GM19328 (cell line): Measurements from ENCODE around the gene USP40.

Source experiments
- ATAC-seq: cut with Tn5 transposase; IDR thresholded peaks from one replicate; pipeline ENCODE4 v1.9.1; 2021; ENCODE audit warnings: mild to moderate bottlenecking, moderate library complexity; ENCODE audit not compliant: unreplicated experiment

The USP40 gene

GRCh38 chr2:233479616-233480489, 86.7 kb downstream of the USP40 start:
- no peak for ATAC-seq

GRCh38 chr2:233477548-233478433, 88.8 kb downstream of the USP40 start:
- ATAC-seq: no peak

- no peak for ATAC-seq
These were observed 89.7 kb downstream of the USP40 start for GRCh38 chr2:233476651-233477547.

- ATAC-seq: no peak
These were observed 90.5 kb downstream of the USP40 start for GRCh38 chr2:233476063-233476410.

DNA sequence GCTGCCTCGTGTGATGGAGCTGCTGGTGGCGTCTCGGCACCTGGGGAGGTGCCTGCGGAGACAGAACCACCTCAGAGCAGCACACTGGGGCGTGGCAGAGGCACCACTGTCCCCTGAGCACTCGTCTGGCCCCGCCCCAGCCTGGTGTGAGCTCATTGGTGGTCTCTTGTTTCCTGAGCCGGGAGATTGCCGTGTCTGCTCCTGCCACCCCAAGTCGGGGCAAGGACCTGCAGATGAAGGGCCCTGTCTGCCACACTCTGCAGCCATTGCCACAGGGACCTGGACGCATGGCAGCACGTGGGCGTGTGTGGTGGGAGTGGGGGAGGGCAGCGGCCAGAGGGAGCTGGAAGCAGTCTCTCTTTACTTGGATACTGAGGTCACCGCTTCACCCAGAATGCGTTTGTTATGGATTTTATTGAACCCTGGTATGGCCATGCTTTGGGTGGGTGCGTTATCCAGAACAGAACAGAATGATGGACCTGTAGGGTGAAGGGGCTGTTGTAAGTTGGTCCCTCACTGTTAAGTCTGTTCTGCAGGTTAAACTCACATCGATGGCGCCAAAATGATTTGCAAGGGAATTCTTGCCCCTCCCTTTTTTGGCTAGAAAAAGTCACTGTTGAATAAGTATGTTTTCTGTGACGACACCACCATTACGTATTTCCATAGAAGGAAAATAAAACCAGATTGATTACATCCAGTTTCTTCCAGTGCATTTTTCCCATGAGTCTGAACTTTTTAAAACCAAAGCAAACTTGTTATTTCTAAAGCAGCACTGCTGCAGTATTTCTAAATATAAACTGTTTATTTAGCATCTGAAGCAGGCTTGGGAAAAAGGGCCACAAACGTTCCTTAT, 92.0 kb downstream of the USP40 start:
- ATAC-seq: no peak

DNA sequence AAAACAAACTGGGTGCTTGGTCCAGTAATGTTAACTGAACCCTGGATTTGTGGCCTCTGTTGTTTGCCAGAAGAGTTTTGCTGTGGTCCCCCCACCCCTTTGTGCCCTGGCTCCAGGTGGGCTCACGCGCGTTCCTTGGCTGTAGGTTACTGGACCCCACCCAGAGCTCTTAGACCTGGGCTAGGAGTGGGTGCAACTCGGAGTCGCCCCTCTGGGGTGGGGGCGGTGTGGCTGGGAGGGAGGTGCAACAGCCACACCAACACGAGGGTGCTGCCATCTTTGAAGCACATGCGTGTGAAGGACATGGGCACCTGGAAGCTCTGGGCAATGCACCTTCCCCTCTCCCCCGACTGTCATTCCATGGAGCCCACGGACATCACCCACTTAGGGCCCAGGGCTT, 92.7 kb downstream of the USP40 start:
- ATAC-seq: no peak

DNA sequence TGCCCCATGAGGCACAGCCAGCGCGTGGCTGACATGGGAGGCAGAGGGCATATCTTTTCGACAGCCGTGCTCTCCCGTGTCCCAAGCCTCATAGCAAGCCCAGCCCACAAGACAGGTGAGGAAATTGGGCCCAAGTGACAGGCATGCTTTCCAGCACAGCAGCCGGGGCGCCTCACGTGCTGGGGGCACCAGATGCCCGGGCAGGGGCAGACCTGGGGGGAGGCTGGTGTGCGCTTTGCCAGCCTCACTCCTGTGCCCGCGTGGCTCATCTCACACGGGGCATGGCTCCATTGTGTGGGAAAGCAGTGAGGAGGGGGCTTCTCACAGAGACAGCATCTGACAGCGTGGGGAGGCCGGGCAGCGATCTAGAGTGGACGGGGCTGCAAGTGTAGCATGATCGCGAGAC, 93.2 kb downstream of the USP40 start:
- ATAC-seq: no peak

GRCh38 chr2:233471291-233472035, 95.1 kb downstream of the USP40 start:
- no peak for ATAC-seq

DNA sequence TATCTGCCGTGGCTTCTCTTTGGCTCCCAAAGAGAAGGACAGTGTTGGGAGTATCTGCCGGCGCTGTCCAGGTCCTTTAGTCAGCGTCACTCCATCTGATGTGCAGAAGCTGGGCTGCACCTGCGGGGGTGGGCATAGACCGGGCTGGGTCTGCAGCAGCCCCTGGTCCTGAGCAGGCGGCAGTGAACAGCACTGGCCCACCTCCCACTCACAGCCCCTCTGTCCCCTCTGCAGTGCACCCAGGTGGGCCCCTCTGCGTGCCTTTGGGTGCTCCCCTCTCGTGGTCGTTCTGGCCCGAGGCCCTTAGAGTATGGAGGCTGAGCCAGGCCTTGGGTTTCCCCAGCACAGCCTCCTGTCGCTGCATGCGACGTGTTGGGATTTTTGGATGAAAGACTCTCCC, 95.7 kb downstream of the USP40 start:
- no peak for ATAC-seq

DNA sequence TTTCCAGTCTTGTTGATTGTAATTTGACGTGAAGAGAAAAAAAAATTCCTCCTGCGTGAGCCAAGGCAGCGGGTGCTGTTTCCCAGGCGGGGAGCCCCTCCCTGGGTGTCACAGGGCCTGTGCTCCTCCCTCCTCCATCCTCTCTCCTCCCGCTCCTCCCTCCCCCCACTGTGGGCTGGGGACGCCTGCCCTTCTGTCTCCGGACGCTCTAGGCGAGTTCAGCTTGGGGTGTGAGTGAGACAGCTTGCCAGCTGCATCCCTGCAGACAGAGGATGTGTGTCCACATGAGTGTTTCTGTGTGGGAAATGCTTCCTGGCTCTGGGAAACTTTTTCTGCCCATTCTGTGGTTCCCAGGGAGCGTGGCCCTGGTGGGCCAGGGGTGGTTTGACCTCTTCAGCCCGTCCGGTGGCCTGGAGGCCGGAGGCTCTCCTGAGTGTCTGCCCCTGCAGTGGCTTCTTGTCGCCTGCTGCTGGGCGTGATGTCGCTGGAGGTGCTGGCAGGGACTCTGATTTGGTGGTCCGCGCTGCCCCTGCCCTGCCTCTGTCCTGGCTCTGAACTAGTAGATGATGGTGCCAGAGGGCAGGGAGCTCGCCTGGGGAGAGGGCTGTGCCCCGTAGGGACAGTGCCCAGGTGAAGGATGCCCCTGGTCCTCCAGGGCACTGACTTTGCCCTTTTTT, 96.4 kb downstream of the USP40 start:
- ATAC-seq: no peak

DNA sequence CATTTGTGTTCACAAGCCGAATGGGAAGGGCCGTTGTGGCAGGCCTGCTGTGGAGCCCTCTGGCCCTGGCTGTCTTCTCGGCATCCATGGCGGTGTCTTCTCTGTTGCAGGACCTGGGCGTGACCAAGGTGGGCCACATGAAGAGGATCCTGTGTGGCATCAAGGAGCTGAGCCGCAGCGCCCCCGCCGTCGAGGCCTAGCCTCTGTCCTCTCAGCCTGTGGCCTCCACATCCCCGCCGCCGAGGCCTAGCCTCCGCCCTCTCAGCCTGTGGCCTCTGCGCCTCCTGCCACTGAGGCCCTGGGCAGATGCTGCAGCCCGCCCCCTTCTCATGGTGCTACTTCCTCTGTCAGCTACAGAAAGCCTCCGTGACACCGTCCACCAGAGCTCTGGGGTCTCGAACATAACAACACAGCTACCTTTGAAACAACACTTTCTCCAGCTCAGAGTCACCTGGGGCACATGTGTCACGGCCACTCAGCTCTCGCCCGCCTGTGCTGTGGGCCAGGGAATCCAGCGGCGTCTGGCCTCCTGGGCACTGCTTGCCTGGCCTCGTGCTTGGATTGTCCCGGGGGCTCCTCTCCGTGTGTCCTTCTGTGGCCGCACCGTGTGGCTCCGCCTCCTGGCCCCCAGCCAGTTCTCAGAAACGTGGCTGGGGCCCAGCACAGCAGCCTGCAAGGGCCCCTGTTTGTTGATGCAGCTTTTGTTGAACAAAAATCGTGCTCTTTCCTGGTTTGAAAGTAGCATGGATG, 97.1 kb downstream of the USP40 start:
- no peak for ATAC-seq

DNA sequence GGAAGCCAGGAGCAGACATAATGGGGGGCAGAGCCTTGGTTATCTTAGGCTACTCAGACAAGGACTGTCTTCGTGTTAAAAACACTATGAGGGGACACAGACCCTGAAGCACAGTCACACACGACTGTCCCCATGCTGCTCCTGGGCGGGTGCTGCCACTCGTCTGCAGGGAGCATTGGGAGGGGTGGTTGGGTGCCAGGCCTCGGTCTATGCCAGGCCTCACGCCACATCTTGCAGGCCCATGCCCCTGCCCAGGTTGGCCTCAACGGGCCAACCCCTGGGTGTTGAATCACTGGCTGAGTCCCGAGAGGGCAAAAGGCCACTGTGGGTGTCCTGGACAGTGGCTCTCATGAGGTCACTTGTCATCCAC, 97.9 kb downstream of the USP40 start:
- ATAC-seq: no peak

- ATAC-seq: no peak
These were observed 98.4 kb downstream of the USP40 start for GRCh38 chr2:233468047-233468740.

DNA sequence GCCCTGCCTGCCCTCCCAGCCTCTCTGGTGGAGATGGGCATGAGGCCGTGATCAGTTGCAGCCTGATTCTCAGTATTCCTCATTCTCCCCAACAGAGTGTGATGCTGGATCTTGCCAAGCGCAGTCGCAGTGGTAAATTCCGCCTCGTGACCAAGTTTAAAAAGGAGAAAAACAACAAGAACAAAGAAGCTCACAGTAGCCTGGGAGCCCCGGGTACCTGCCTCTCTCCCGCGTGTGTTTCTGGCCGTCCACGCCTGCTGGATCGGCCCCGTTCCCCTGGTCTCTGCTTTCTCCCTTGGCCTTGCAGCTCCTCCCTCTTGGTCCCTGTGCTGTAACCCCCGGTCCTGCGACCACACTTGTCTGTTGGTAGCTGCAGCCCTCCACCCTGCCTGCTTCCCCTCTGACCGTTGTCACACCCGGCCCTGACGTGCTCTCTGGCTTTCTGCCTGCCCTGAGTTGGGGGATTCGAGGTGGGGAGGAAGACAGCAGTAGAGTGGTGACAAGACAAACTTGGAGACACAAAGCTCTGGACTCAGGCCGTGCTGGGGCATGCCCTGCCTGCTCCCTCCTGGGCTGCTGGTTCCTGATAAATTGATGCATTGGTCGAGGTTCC, 99.5 kb downstream of the USP40 start:
- ATAC-seq: no peak

DNA sequence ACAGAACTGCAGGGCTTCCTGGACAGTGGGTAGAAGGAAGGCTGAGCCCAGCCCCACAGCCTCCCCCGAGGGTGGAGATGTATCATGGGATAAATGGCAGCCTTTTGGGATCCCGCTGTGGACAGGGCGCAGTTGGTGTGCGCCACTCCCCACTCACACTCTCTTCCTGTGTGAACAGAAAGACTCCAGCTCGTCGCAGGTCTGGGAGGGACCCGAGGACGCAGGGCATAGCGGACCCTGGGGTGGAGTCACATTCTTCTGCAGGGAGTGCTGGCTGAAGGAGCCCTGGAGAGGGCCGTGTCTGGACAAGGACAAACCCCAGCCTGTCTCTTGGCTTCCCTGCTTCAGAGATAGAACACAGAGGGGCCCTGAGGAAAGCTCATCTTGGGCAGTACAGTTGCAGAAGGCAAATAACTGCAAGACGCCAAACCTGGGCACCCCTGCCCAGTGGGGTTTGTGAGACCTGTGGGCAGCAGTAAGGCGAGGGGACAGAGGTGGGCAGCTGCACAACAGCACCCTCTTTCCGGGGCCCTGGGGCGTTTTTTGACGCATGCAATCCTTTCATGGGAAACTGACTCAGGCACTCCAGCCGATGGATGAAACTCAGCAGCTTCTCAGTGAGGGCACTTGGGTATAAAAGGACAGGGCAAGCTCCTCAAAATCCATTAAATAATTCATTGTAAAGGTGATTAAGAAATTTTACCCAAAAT, 101.9 kb downstream of the USP40 start:
- no peak for ATAC-seq

- no peak for ATAC-seq
These were observed 102.5 kb downstream of the USP40 start for GRCh38 chr2:233464056-233464455.

DNA sequence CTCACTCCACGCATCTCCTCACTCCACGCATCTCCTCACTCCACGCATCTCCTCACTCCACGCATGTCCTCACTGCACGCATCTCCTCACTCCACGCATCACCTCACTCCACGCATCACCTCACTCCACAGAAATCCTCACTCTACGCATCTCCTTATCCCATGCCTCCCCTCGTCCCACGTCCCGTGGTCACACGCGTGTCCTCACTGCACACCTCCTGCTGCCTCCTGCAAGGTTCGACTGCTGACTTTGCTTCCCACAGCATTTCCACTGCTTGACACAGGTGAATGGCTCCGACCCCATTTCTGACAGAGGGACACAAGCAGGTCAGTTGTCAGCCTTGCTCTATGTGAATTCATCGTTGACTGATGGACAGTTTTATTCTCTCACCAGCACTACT, 103.0 kb downstream of the USP40 start:
- no peak for ATAC-seq
